Fibroblast of villous mesenchyme (primary cell): ENCODE results near the gene CTNND2. TPM values are rescaled to one million over a fixed set of nuclear protein-coding genes. Genes with fewer than 3 reads are reported as not detected.

Source experiments
- DNase-seq: peaks from one replicate; pipeline ENCODE4 v3.0.0-alpha.2; 2010; ENCODE audit warnings: low read depth
- H3K4me3 ChIP-seq: 2 replicates; pipeline ENCODE4 v1.5.1; 2011; ENCODE audit warnings: low read depth, mild to moderate bottlenecking, low read length
- CTCF ChIP-seq: IDR thresholded peaks from 2 replicates; pipeline ENCODE4 v1.5.1; 2012; ENCODE audit warnings: low read depth, mild to moderate bottlenecking, low read length; ENCODE audit not compliant: insufficient read depth
- total RNA-seq: library from RNA; depleted of rRNA; stranded (reverse); fragments of >200 nt; gene quantifications from 2 replicates; pipeline ENCODE4 v1.2.3, GENCODE V29; 2012

Gene CTNND2
- total RNA-seq, 1 donor = not detected

GRCh38 chr5:11171236-11171635 is 733.0 kb downstream of the CTNND2 start:
- H3K4me3 ChIP-seq = no peak overlapping the region
- TF ChIP-seq CTCF = no peak
- DNase-seq = no peak

GRCh38 chr5:11166923-11167322 is 737.3 kb downstream of the CTNND2 start:
- TF ChIP-seq CTCF = no peak
- DNase-seq = no peak
- H3K4me3 ChIP-seq = no peak overlapping the region

- TF ChIP-seq CTCF = no peak
- DNase-seq = no peak
- no peak overlapping the region for H3K4me3 ChIP-seq
Observed at GRCh38 chr5:11164531-11165294, 739.5 kb downstream of the CTNND2 start.

GRCh38 chr5:11157132-11157531 is 747.1 kb downstream of the CTNND2 start:
- DNase-seq = no peak
- TF ChIP-seq CTCF = no peak
- no peak overlapping the region for H3K4me3 ChIP-seq

GRCh38 chr5:11153670-11154382 is 750.4 kb downstream of the CTNND2 start:
- no peak overlapping the region for H3K4me3 ChIP-seq
- TF ChIP-seq CTCF = no peak
- DNase-seq = no peak

- no peak for TF ChIP-seq CTCF
- no peak for DNase-seq
- no peak overlapping the region for H3K4me3 ChIP-seq
Observed at GRCh38 chr5:11152368-11152767, 751.9 kb downstream of the CTNND2 start.
